ENCODE results near the gene MCRIP2. TPM values are rescaled to one million over a fixed set of nuclear protein-coding genes. Genes with fewer than 3 reads are reported as not detected.
"Not testable (repeated sequence)": the region's sequence is repeated elsewhere in the genome, so short reads cannot be mapped to it uniquely, and the experiment has no call there.

MCRIP2 gene
- total RNA-seq, 1 experiment from 2014 or later: 3.0 TPM

DNA sequence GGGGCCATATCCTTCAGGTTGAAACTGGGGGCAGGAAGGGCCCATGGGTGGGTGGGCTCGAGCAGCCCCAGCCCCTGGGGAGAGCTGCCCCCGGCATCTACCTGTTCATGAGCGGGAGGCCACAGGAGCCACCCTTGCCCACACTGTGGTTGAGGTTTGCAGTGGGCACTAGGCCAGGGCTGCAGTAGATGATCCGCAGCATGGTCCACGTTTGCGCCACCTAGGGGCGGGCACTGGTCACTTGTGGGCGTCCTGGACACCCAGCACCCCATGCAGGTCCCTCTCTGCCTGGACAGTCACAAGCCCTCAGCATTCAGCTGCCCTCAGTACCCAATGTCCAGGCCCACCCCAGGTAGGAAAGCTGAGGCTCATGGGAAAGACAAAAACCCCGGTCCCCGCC lies 44.3 kb downstream of the MCRIP2 start:
- H3K27ac ChIP-seq: no peak overlapping the region
- peaks cover 69% of the 10 kb centered on the region for H3K36me3 ChIP-seq
- DNase-seq (ENCODE audit: low read depth in 1 of 2, low spot score in 2 of 2): peak; percentile 41 to 81
- H3K27me3 ChIP-seq (replicated peaks): no peaks in the 10 kb centered on the region
- H3K4me3 ChIP-seq: no peak overlapping the region
- H3K4me1 ChIP-seq (replicated peaks): peaks cover 42% of the 10 kb centered on the region
- no peaks in the 10 kb centered on the region; the same call in none of the 2 replicates for H3K9me3 ChIP-seq (replicated peaks)

DNA sequence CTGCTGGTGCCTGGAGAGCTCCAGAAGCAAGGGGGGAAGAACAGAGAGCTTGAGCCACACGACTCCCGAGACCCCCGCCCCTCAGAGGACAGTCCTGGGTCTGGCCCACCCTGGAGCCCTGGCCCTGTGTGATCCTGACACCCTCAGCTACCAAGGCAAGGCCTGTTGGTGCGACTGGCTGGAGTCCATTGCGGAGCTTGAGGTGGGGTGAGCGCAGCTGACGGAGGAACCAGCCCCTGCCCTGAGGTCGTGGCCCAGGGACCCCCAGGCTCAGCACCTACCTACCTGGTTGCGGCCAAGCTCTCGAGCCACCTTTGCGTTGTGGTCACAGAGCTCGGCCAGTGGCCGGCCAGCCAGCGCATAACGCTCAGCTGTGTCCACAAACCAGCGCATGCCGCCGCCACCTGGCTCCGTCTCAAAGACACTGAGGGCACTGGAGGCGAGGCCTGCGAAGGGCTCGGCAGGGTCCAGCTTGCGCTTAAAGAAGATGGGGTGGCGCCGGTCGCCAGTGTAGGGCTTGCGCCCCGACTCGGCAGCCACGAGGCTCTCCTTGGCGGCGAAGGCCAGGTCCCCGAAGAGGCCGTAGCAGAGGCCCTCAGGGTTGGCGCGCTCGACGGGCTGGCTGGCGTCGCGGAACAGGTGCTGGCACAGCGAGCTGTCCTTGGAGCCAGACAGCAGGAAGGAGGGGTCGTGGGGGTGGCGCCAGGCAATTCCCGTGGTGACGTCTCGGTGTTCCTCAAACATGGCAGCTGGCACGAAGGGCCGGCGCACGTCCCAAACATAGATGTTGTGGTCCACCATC lies 45.0 kb downstream of the MCRIP2 start:
- DNase-seq (ENCODE audit: low read depth in 1 of 2, low spot score in 2 of 2): no peak
- H3K4me1 ChIP-seq (replicated peaks): peaks cover 35% of the 10 kb centered on the region
- peaks cover 62% of the 10 kb centered on the region for H3K36me3 ChIP-seq
- H3K4me3 ChIP-seq: no peak overlapping the region
- H3K9me3 ChIP-seq (replicated peaks): no peaks in the 10 kb centered on the region; the same call in none of the 2 replicates
- peaks cover 6% of the 10 kb centered on the region for H3K27me3 ChIP-seq (replicated peaks)
- H3K27ac ChIP-seq: no peak overlapping the region

DNA sequence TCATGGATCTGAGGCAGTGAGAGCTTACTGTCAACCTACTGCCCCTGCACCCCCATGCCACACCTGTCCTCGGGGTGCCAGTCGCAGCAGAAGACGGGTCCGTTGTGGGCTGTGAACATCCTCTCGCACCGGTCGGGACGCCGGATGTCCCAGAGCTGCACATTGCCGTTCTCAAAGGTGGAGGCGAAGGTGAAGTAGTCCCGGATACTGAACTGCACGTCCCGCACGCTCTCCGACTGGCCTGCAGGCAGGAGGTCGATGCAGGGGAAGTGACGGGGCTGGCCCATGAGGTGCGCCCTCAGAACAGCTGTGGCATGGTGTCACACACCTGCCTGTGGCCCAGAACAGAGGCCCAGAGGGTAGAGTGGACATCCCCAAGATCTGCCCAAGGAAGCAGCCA lies 45.9 kb downstream of the MCRIP2 start:
- no peaks in the 10 kb centered on the region; the same call in none of the 2 replicates for H3K9me3 ChIP-seq (replicated peaks)
- no peak overlapping the region for H3K27ac ChIP-seq
- H3K36me3 ChIP-seq: peaks cover 54% of the 10 kb centered on the region
- H3K4me1 ChIP-seq (replicated peaks): peaks cover 29% of the 10 kb centered on the region
- H3K4me3 ChIP-seq: no peak overlapping the region
- no peak for DNase-seq (ENCODE audit: low read depth in 1 of 2, low spot score in 2 of 2)
- peaks cover 14% of the 10 kb centered on the region for H3K27me3 ChIP-seq (replicated peaks)

DNA sequence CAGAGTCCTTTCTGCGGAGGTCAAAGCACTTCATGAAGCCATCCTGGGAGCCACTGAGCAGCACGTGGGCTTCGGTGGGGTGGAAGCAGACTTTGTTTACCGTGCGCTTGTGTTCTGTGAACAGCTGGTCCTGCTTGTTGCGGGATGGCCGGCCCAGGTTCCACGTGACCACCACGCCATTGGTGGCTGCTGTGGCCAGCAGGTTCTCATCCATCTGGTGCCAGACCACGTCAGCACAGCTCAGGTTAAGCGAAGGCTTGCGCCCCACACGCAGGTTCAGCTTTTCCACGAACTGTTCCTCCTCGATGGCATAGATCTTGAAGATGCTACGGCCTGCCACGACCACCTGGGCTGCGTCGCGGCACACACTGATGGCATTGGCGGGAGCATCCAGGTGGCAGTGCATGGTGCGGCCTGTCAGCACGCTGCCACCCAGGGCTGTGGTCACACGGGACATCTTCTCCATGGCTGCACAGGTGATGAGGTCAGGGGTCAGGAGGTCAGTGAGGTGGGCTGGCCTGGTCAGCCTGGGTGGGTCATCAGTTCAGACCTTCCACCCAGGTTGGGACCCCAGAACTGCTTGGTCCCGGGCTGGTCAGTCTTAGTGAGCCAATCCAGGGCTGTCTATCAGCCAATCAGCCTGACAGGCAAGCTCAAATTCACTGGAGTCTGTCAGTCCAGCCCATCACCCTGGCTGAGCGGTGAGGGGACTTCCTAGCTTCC lies 47.7 kb downstream of the MCRIP2 start:
- peak overlapping the region; percentile 36; the same call in 1 of the 2 replicates for H3K27ac ChIP-seq
- H3K27me3 ChIP-seq (replicated peaks): peaks cover 33% of the 10 kb centered on the region
- peak overlapping the region; percentile 71 for H3K4me3 ChIP-seq
- no peak for DNase-seq (ENCODE audit: low read depth in 1 of 2, low spot score in 2 of 2)
- H3K36me3 ChIP-seq: peaks cover 35% of the 10 kb centered on the region
- H3K9me3 ChIP-seq (replicated peaks): no peaks in the 10 kb centered on the region
- H3K4me1 ChIP-seq (replicated peaks): peaks cover 17% of the 10 kb centered on the region

DNA sequence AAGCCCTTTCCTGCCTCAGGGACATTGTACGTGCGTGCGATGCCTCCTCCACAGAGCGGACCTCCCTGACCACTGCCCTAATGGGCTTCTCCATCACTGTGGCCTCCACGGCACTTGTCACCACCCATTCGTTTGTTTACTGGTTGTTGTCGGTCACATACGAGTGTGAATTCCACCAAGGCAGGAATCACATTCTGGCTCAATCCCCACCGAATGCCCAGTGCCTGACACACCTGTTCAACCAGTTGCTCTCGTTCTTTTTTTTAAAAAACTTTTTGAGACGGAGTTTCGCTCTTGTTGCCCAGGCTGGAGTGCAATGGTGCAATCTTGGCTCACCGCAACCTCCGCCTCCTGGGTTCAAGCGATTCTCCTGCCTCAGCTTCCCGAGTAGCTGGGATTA lies 49.6 kb downstream of the MCRIP2 start:
- not testable (repeated sequence) for DNase-seq (ENCODE audit: low read depth in 1 of 2, low spot score in 2 of 2); H3K27ac ChIP-seq; H3K4me3 ChIP-seq; H3K9me3 ChIP-seq (replicated peaks)
- H3K36me3 ChIP-seq: peaks cover 19% of the 10 kb centered on the region
- H3K27me3 ChIP-seq (replicated peaks): peaks cover 50% of the 10 kb centered on the region
- peaks cover 14% of the 10 kb centered on the region for H3K4me1 ChIP-seq (replicated peaks)

DNA sequence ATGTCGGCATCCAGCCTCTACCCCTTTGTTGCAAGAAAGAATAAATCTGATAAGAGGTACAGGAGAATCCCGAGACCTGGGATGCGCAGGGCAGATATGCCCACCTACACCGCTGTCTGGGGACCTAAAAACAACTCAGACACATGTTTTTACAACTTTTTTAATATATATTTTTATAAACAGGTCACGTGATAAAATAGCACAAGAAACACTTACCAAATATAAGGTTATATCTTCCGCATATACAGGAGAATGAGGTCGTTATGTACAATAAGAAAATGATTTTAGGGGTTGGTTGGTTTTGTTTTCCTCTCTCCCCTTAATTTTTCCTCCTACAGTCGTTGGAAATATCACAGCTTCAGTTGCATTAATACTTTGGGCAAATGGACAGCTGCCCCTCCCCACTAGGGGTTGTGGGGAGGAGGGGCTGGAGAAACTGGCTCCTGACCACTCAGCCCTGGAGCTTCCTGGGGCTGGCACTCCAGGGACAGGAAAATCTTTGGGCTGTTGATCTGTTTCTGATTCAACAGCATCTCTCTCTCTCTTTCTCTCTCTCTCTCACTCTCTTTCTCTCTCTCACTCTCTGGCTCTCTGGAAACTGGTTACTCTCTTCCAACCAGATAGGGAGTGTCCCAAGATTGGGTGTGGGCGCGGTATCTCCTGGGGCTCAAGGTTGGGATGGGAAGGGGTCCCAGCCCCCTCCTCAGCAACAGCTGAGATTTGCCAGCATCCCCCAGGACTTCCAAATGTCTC lies 50.9 kb downstream of the MCRIP2 start:
- Histone ChIP-seq H3K36me3 (peaks cover 6% of the 10 kb centered on the region; the same call in 1 of the 2 replicates), H3K27me3 (replicated peaks) (peaks cover 52% of the 10 kb centered on the region), H3K4me1 (replicated peaks) (peaks cover 14% of the 10 kb centered on the region), H3K9me3 (replicated peaks) (no peaks in the 10 kb centered on the region), H3K4me3 (no peak overlapping the region), H3K27ac (no peak overlapping the region)
- DNase-seq (ENCODE audit: low read depth in 1 of 2, low spot score in 2 of 2): no peak

DNA sequence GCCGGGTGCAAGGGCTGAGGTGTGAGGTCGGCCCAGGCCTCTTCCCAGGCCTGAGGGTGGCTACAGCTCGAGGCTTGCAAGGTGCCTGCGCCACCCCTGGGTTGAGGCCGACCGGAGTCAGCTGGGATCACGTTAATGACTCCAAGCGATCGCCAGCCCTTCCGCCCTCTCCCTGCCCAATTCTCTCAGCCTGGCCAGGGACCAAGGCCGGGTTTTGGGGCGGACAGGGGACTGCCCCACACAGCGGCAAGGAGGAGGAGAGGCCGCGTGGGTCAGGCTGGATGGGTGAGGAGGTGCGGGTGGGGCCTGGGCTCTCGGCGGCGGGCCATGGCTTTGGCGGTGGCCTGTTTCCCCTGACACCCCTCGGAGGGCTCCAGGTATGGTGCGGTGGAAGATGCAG lies 51.7 kb downstream of the MCRIP2 start:
- Histone ChIP-seq H3K36me3 (no peaks in the 10 kb centered on the region), H3K27ac (no peak overlapping the region), H3K4me3 (no peak overlapping the region), H3K9me3 (replicated peaks) (no peaks in the 10 kb centered on the region), H3K27me3 (replicated peaks) (peaks cover 56% of the 10 kb centered on the region), H3K4me1 (replicated peaks) (peaks cover 14% of the 10 kb centered on the region)
- no peak for DNase-seq (ENCODE audit: low read depth in 1 of 2, low spot score in 2 of 2)

DNA sequence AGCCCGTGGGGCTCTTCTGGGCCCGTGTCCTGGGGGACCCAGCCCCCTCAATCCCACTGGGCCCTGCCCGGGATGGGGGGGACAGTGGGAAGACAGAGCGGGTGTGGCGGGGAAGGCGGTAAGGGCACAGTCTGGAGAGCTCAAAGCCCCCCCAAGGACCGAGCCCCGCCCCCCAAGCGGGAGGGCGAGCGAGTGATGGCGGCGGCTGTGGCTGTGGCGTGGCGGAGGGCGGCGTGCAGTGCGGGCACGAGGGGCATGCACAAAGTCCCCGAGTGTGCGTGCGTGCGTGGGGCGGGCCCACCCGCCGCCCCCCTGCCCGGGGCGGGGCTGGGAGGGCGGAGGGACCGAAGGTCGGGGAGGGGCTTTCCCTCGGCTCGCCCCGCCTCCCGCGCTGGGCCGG lies 52.1 kb downstream of the MCRIP2 start:
- no peak overlapping the region for H3K4me3 ChIP-seq
- H3K27me3 ChIP-seq (replicated peaks): peaks cover 59% of the 10 kb centered on the region
- H3K27ac ChIP-seq: no peak overlapping the region
- DNase-seq (ENCODE audit: low read depth in 1 of 2, low spot score in 2 of 2): no peak
- H3K36me3 ChIP-seq: no peaks in the 10 kb centered on the region
- peaks cover 14% of the 10 kb centered on the region for H3K4me1 ChIP-seq (replicated peaks)
- H3K9me3 ChIP-seq (replicated peaks): no peaks in the 10 kb centered on the region

DNA sequence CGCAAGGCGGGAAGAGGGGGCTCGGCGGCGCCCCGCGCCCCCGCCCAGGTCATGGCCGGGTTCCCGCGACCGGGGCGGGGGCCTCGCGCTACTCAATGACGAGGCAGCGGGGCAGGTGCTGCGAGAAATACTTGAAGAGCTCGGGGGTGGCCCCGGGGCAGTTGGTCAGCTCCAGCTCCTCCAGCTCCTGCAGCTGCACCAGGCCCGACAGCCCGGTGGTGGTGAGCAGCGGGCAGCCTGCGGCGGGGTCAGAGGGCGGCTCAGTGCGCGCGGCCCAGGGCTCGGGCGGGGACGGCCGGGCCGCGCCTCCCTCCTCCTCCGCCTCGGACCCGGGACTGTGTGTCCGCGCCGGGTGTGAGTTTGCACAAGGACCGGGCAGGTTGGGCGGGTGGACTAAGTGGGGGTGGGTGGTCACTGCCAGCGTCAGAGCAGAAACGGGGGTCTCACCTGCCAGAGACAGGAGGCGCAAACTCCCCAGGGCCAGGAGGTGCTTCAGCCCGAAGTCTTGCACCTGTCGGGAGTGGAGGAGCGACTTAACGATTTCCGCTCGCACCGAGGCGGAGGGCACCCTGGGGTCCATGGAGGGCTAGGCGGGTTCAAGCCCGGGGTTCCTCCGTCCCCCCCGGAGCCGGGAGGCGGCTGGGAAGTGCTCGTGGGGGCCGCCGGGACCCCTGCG lies 52.7 kb downstream of the MCRIP2 start:
- Histone ChIP-seq H3K4me3 (no peak overlapping the region), H3K27ac (no peak overlapping the region), H3K9me3 (replicated peaks) (no peaks in the 10 kb centered on the region), H3K36me3 (no peaks in the 10 kb centered on the region), H3K4me1 (replicated peaks) (peaks cover 8% of the 10 kb centered on the region), H3K27me3 (replicated peaks) (peaks cover 64% of the 10 kb centered on the region)
- DNase-seq (ENCODE audit: low read depth in 1 of 2, low spot score in 2 of 2): no peak

DNA sequence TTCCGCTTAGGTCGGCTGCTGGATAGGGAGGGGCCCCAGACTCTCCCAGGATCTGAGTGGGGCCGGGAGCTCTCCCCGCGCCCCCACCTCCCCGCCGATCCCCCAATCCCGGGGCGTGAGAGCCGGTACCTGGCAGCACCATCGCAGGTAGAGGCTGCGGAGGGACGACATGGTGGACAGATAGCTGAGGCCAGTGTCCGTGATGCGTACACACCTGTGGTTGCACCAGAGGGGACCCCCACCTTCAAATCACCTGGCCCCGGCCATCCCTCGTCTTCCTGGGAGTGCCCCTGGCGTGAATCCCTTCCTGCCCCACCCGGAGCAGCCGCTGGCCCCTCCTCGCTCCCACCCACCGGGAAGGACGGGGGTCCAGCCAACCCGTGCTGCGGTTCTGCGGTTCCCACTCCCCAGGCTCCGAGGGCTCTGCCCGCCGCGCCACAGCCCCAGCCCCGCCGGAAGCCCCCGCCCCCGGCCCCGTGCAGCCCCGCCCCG lies 53.3 kb downstream of the MCRIP2 start:
- Histone ChIP-seq H3K27ac (no peak overlapping the region), H3K4me1 (replicated peaks) (peaks cover 4% of the 10 kb centered on the region), H3K36me3 (no peaks in the 10 kb centered on the region), H3K9me3 (replicated peaks) (no peaks in the 10 kb centered on the region), H3K4me3 (no peak overlapping the region), H3K27me3 (replicated peaks) (peaks cover 70% of the 10 kb centered on the region)
- no peak for DNase-seq (ENCODE audit: low read depth in 1 of 2, low spot score in 2 of 2)

DNA sequence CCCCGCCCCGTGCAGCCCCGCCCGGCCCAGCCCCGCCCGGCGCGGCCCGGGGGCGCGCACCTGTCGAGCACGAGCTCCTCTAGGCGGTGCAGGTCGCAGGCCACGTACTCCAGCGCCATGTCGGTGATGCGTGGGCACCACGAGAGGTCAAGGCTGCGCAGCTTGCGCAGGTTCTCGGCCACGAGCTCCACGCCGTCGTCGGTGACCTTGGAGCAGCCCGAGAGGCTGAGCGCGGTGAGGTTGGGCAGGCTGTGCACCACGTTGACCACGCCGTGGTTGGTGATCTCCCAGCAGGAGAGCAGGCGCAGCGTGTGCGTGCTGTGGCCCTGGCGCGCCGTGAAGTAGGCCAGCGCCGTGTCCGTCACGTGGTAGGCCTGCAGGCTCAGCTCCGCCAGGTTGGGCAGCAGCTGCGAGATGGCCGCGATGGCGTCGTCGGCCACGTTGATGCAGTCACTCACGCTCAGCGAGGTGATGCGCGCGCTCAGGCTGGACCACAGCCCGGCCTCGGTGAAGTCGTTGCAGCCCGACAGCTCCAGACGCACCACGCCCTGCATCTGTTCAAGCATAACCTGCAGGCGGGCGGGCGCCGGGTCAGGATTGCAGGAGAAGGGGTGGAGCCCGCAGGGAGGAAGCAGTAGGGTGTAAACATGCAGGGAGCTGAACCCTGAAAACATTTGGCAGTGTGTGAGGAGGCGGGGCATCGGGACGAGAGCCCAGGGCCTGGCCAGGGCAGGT lies 53.9 kb downstream of the MCRIP2 start:
- Histone ChIP-seq H3K4me3 (no peak overlapping the region), H3K36me3 (no peaks in the 10 kb centered on the region), H3K27ac (no peak overlapping the region), H3K9me3 (replicated peaks) (no peaks in the 10 kb centered on the region), H3K27me3 (replicated peaks) (peaks cover 76% of the 10 kb centered on the region), H3K4me1 (replicated peaks) (peaks cover 2% of the 10 kb centered on the region)
- DNase-seq (ENCODE audit: low read depth in 1 of 2, low spot score in 2 of 2): no peak
